GM21528 (cell line): ENCODE data around the gene KDM1B.
"Not testable (repeated sequence)": the region's sequence is repeated elsewhere in the genome, so short reads cannot be mapped to it uniquely, and the experiment has no call there.

Experiments used
- ATAC-seq: cut with Tn5 transposase; IDR thresholded peaks from one replicate; pipeline ENCODE4 v1.9.1; 2021; ENCODE audit warnings: mild to moderate bottlenecking, moderate library complexity; ENCODE audit not compliant: unreplicated experiment, low FRiP score

Gene KDM1B

DNA sequence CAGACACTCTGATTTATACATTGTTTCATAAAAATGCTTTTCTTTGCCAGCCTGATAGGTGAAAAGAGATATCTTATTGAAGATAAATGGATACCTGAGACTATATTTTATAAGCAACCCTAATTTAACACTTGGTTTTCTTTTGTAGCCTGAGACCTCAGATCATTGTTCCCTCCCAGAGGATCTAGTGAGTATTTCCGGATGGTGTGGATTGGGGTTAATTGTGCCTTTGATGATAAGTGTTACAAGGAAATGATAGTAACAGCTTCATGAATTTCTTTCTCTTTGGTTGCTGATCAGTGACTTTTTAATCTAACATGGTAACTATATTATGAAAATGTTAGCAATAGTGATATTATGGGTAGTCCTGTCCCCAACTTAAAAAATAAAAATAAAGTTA, 30.4 kb downstream of the KDM1B start:
- ATAC-seq = no peak

DNA sequence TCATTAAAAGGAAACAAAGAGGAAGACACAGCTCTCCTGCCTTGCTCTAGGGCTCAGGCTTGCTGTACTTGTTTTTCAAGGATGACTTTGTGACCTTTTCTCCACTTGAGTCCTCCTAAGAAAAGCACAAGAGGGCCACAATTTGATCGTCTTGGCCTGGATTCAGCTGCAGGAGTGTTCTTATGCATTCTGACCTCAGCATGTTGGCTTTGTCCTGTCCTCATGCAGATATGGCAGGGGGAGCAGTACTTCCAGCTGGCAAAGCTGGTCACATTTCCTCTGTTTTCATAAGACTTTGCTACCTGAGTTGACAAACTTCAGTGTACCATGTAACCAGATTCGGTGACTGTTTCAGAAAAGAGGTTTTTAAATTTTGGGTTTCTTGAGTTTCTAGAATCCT, 30.8 kb downstream of the KDM1B start:
- ATAC-seq = no peak

DNA sequence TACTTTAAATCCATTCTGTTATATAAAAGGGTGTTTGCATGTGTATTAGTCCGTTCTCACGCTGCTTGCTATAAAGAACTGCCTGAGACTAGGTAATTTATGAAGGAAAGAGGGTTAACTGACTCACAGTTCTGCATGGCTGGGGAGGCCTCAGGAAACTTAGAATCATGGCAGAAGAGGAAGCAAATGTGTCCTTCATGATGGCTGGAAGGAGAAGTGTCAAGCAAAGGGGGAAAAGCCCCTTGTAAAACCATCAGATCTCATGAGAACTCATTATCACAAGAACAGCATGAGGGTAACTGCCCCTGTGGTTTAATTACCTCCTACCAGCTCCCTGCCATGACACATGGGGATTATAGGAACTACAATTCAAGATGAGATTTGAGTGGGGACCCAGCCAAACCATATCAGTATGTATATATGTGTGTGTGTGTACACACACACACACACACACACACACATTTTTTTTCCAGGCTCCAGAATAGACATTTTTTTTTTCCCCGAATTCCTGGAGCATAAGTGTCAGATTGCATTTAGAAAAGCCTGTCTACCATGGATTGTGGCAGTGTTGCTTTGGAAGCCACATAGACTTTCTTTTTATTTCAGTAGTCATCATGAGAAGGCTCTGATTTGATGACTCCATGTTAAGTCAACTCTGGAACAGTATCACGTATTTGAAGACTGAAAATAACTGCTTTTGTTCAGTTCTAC, 31.5 kb downstream of the KDM1B start:
- ATAC-seq = no peak

DNA sequence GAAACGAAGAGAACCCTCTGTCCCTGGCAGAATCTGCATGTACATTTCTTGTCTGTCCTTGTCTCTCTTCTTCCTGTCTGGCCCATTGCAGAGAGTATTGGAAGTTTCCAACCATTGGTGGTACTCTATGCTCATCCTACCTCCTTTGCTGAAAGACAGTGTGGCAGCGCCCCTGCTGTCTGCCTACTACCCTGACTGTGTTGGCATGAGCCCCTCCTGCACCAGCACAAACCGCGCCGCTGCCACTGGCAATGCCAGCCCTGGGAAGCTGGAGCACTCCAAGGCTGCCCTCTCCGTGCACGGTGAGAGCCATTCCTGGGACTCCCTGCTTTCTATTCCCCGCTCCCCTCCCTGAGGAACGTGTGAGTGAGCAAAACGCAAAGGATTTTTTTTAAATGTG, 32.5 kb downstream of the KDM1B start:
- ATAC-seq = no peak

DNA sequence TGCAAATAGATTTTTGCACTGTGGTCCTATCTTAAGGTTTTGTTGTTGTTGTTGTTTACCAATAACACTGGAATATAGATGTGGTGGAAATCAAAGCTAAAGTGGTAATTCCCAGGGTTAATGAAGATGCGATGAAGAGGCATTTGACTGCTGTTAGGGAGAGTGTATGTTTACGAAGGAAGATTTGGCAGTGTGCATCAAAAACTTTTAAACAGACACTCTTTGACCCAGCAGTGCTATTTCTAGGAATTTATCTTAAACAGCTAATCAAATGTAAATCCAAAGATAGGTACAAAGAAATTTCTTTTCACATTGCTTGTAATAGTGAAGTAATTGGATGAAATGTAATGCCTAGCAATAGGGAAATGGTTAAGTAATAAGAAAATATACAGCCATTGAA, 34.0 kb downstream of the KDM1B start:
- no peak for ATAC-seq

DNA sequence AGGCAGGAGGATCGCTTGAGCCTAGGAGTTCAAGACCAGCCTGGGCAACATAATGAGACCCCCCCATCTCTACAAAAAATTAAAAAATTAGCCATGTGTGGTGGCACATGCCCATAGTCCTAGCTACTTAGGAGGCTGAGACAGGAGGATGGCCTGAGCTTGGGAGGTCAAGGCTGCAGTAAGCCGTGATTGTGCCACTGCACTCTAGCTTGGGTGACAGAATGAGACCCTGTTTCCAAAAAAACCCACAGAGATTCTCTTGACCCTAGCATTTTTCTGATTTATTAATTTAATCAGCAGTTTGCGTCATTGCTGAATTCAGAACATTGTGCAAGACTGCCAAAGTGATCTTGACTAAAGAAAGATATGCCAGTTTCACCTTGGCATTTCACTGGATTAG, 36.8 kb downstream of the KDM1B start:
- ATAC-seq = no peak

DNA sequence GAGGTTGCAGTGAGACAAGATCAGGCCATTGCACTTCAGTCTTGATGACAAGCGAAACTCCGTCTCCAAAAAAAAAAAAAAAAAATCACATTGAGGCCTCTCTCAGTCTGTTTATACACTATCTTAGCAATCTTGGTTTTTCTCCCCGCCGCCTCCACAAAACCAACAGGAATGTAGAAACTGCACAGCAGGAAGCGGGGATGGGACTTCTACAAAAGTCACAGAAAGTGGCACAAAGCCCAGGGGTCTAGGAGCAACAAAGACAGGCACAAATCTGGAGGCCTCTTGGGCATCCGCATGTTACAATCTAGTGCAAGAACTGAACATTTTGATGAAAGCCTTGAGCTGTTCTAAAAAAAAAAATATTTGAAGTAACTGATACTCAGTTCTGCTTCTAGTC, 48.6 kb downstream of the KDM1B start:
- ATAC-seq = no peak

DNA sequence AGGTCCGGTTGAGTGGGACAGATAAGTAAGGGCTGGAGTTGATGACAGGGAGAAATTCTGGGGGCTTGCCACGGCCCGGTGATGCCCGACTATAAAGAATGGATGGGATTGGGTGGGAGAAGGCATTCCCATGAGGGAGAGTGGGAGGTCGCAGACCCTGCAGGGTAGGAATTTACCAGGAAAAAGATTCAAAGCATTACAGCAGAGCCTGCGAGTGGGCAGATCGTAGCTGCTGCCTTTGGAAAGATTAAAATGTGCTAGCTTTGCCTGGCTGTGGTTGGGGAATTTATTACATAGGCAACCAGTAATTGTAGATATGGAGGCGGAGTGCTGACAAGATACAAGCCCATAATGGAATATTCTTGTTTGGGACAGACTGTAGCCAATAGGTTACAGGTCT, 49.5 kb downstream of the KDM1B start:
- no peak for ATAC-seq

DNA sequence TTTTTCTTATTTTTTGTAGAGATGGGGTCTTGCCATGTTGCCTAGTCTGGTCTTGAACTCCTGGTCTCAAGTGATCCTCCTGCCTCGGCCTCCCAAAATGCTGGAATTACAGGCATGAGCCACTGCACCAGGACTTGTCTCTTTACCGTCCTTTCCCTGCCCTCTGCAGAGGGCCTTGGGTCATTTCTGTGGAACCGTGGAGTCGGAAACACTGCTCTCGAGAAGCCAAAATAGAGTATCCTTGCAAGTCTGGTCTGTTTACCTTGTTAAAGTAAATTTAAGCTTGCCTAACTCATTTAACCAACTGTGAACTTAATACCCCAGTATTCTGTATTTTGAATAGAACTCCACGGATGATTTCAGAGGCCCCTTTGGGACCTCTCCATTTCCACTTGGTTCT, 51.4 kb downstream of the KDM1B start:
- ATAC-seq = no peak

DNA sequence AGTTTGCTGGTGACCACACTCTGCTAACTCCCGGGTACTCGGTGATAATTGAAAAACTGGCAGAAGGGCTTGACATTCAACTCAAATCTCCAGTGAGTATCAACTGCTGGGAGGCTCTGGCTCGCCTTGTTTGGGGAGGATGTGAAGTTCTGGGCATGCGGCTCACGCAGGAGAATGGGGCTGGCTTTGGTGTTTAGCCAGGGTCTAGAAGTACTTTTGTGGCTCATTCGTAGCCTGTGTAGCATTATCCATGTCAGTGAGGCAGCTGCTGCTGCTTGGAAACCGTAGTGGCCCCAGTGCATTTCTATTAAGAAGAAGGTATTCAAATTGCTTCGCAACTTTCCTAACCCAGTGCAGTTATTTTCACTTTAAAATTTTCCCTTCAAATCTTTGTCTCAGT, 52.2 kb downstream of the KDM1B start:
- ATAC-seq = no peak

DNA sequence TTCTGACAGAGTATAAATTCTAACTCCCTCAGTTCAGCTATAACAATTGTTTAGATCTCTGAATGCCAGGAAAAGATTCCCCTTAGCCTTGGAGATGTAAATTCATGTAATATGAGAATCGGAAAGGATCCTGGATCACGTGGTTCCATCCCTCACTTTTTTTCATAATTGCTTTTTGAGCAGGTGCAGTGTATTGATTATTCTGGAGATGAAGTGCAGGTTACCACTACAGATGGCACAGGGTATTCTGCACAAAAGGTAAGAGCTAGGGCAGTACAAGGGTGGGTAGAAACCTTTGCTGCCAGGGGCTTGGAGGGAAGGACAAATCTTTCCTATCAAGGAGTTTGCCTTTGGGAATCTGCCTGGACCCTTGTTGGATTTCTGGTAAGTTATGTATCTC, 52.7 kb downstream of the KDM1B start:
- ATAC-seq = no peak

DNA sequence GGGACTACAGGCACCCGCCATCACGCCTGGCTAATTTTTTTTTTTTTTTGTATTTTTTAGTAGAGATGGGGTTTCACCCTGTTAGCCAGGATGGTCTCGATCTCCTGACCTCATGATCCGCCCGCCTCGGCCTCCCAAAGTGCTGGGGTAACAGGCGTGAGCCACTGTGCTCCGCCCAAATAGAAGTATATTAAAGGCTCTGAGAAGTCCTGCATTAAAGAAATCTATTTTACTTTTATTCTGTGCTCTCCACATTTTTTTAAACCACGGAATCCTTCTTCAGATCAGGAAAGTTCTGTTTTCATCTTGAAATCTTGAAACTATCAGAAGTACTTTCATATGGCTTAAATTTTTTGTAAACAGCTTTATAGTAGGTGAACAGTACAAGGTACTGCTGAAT, 53.6 kb downstream of the KDM1B start:
- ATAC-seq = not testable (repeated sequence)

DNA sequence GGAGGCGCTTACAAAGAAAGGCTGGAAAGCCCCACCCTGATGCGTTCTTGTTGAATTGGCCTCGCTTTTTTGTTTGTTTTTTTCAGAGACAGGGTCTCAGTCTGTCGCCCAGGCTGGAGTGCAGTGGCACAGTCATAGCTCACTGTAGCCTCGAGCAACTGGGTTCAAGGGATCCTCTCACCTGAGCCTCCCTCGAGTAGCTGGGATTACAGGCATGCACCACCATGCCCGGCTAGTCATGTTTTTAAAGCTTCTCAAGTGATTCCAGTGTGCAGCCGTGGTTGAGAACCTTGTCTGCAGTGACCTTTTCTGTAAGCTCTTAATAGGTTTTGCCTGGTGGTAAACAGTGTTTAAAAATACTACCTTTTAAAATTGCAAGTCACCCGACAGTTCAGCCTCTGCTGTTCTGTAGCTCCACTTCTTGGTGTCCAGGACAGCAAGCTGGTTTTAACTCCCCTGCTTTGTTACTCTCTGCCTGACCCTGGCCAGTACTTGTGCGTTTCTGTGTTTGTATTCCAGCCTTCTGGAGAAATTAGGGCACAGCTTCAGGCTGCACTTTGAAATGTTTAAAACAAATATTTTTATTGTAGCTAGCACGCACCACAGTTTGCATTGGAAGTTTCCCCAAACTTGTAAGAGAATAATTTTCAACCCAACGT, 54.4 kb downstream of the KDM1B start:
- no peak for ATAC-seq

DNA sequence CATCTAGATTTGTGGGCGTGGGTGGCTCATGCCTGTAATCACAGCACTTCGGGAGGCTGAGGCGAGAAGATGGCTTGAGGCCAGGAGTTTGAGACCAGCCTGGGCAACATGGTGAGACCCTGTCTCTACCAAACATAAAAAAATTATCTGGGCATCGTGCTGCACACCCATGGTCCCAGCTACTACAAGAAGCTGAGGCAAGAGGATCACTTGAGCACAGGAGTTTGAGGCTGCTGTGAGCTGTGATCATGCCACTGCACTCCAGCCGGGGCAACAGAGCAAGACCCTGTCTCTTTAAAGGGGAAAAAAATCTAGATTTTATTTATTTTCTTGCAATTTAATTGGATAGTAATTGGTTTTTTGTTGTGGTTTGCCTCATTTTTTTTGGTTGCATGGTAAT, 55.5 kb downstream of the KDM1B start:
- no peak for ATAC-seq

DNA sequence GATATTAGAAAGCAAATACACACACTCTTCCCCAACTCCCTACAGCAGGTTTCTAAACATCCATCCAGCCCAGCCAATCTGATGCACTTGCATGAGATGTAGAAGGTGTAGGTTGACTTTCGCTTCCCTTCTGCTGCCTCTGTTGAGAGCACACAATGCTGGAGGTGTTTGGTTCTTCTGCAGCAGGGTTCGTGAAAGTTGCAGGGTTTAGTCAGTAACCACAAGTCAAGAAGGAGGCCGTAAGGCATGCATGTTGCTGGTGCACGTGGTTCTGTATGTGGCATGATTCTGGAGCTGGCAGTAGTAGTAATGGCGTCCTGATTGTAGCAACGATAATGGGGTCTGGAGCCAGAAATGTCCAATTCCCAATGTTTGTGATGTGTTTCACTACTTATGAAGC, 56.1 kb downstream of the KDM1B start:
- peak; percentile 94 for ATAC-seq

DNA sequence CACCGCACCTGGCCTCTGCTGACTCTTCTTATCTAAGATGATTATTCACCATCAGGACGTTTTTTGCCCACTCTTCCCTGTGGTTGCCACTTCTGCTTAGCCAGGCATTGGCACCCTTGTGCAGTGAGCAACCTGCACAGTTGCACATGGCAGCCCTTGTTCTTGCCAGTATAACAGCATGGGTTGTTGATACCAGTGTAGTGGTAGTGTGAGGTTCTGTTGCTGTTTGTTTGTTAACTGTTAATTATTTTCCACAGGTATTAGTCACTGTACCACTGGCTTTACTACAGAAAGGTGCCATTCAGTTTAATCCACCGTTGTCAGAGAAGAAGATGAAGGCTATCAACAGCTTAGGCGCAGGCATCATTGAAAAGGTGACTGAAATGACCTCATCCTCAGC, 57.0 kb downstream of the KDM1B start:
- ATAC-seq = no peak

DNA sequence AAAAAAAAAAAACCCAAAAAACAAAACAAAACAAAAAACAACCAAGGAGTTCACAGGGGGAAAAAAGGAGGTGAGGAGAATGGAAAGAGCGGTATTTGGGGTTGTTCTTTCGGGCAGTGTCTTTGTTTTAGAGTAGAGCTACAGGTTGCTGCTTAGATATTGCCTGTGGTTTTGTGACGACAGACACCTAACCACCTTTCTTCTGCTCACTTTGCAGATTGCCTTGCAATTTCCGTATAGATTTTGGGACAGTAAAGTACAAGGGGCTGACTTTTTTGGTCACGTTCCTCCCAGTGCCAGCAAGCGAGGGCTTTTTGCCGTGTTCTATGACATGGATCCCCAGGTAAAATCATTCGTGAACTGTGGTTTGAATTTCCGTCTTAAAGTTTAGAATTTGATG, 58.2 kb downstream of the KDM1B start:
- no peak for ATAC-seq

DNA sequence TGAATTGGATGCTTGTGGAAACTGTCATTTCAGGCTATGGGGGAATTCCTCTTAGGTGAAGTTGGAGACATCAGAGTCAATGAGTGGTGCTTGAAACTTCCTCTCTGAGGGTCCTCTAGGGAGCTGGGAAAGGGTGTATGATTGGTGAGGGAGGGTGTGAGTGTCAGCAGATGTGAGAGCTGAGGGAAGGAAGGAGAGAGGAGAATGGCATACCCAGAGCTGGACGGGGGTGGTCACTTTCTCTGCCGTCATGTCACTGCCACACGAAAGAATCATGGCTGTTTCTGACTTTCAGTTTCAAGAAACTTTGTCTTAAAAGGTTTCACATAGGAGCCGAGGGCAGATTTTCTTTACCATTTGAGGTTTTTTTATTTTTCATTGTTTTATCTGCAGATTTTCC, 58.8 kb downstream of the KDM1B start:
- ATAC-seq = no peak

DNA sequence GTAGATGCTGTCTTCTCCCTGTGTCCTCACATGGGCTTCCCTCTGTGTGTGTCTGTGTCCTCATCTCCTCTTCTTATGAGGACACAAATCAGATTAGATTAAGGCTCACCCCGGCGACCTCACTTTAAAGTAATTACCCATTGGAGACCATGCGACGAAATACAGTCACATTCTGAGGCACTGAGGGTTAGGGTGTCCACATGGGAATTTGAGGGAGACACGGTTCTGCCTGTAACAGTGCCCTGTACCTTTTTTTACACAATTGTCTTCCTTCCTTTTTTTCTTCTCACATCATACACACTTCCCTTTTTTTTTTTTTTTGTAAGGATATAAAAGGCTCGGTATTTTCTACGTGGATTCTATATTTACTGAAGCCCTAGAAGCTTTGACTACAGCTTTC, 60.2 kb downstream of the KDM1B start:
- no peak for ATAC-seq

DNA sequence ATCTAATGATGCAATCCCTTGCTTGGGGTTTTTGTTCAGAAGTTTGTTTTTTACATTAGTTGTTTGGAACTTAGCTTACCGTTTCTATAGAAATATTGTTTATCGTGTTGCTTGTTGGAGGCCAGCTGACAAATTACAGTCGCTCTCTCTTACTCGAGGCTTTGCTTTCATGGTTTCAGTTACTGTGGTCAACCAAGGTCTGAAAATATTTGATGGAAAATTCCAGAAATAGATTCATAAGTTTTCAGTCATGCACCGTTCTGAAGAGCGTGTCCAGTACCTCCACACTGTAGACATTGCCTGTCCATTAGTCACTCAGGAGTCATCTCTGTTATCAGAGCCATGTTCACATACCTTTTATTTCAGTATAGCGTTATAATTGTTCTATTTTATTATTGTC, 61.2 kb downstream of the KDM1B start:
- ATAC-seq = no peak

DNA sequence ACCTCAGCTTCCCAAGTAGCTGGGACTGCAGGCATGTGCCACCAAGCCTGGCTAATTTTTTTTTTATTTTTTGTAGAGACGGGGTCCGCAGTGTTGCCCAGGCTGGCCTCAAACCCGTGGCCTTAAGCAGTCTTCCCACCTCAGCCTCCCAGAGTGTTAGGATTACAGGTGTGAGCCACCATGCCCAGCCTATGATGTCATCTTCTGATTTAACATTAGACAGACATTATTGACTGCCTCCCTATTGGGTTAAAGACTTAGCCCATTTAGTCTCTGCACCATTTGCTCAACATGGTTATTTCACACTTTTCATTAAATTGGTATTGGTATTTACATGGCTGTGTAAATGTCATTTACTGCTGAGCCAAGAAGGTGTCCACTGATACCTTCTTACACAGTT, 63.0 kb downstream of the KDM1B start:
- no peak for ATAC-seq

DNA sequence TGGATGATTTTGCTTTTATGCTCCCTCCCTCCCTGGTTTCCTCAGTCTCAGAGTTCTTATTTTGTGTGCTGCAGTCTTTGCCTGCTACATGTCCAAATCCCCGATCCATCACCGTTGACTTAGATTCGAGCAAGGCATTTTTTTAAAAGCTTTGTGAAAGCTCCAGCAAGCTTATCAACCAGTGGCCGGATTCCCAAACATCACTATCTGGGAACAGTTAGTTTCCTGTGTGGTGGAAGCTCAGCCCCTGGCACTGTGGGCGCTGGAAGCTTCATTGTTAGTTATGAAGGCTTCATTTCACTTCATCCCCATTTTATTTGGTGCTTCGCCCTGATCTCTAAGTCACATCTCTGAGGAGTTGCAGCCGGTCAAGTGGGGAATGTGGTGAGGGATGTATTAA, 64.4 kb downstream of the KDM1B start:
- no peak for ATAC-seq

DNA sequence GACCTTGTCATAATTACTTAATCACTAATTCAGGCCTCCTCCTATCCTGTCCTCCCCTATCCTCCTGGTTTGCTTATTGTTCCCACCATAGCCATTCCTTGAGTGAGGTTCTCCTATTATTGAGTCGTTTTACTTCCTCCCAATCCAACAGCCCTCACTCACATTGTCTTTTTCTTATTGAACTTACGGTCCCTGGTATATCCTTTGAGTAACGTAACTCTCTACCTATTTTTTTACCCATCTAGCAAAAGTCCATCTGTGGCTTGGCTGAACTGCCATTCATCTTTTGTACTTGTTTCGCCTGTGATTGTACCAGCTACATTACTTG, 66.0 kb downstream of the KDM1B start:
- ATAC-seq = no peak
